ENCODE measurements around the gene PCDHGA4. TPM values are rescaled to one million over a fixed set of nuclear protein-coding genes. Genes with fewer than 3 reads are reported as not detected.

The PCDHGA4 gene
- total RNA-seq, 1 experiment from 2014 or later = 2.6 TPM

DNA sequence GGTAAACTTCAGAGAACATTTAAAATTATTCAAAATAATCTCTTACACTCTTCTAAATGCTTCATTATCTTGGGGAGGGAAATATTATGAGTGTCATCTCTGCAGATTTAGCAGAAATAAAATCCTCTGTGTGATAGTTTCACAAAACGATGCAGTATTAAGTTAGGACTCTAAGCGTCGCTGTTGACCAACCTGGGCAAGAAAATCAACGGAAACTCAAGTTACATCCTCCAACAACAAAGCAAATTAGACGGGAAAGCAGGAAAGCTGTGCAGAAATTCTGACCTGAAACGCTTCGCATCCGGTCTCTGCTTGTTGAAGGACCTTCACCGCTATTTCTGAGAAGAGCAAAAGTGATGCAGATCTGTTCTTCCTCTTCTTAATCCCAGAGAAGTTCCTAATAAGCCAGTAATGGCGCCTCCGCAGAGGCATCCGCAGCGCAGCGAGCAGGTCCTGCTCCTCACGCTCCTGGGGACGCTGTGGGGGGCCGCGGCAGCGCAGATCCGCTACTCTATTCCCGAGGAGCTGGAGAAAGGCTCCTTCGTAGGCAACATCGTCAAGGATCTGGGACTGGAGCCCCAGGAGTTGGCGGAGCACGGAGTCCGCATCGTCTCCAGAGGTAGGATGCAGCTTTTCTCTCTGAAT lies 19.0 kb downstream of the PCDHGA4 start, which contains the start of gene PCDHGA6:
Gene PCDHGA6, plus strand, starts transcription at position 219 of the 645 bp plus-strand sequence. Its CDS starts 193 bp downstream, at position 412.
- Histone ChIP-seq H3K23me2 (ENCODE audit: insufficient read length, low read depth, low read length, poor library complexity, severe bottlenecking) (no peaks in the 10 kb centered on the region), H4K20me1 (ENCODE audit: control insufficient read depth, insufficient read depth, insufficient read length) (no peaks in the 10 kb centered on the region), H2AFZ (ENCODE audit: low read length) (no peak within 1 kb of the TSS), H3K4ac (ENCODE audit: low read depth, low read length) (no peak within 1 kb of the TSS), H3K56ac (ENCODE audit: insufficient read length, low read depth, low read length) (no peak within 1 kb of the TSS), H3K9ac (ENCODE audit: extremely low read depth, insufficient read length, low read length) (no peak within 1 kb of the TSS), H3K79me2 (ENCODE audit: insufficient read depth, low read length) (no peaks in the 10 kb centered on the region), H3K23ac (ENCODE audit: insufficient read length, low read depth, low read length) (no peak within 1 kb of the TSS), H2BK120ac (ENCODE audit: low read depth, low read length, poor library complexity, severe bottlenecking) (no peak within 1 kb of the TSS), H3K4me1 (ENCODE audit: insufficient read depth, low read length) (no peaks in the 10 kb centered on the region), H3T11ph (ENCODE audit: low read length) (no peak within 1 kb of the TSS), H3K27ac (ENCODE audit: insufficient read length, low read depth, low read length) (no peak within 1 kb of the TSS), H3K14ac (ENCODE audit: insufficient read depth, low read length) (no peak within 1 kb of the TSS), H4K91ac (ENCODE audit: insufficient read length, low read depth, low read length) (no peak within 1 kb of the TSS), H3K4me2 (ENCODE audit: insufficient read depth, insufficient read length, low read length) (no peak within 1 kb of the TSS), H4K5ac (ENCODE audit: insufficient read length, low read depth, low read length) (no peak within 1 kb of the TSS), H2AK5ac (ENCODE audit: insufficient read length, low read length) (no peak within 1 kb of the TSS), H3K9me3 (ENCODE audit: control insufficient read depth, low read depth, low read length) (peaks cover 34% of the 10 kb centered on the region), H2BK20ac (ENCODE audit: low read depth, low read length, poor library complexity, severe bottlenecking) (no peak within 1 kb of the TSS), H2BK12ac (ENCODE audit: insufficient read length, low read depth, low read length) (no peak within 1 kb of the TSS), H3K79me1 (ENCODE audit: insufficient read depth, low read depth, low read length, poor library complexity, severe bottlenecking) (no peaks in the 10 kb centered on the region), H2BK15ac (ENCODE audit: low read depth, low read length) (no peak within 1 kb of the TSS), H3K27me3 (ENCODE audit: insufficient read depth, low read length) (no peaks in the 10 kb centered on the region), H4K8ac (replicated peaks; ENCODE audit: insufficient read length, low read depth, low read length) (no peak within 1 kb of the TSS), H3K18ac (ENCODE audit: insufficient read length, low read depth, low read length) (no peak within 1 kb of the TSS), H2BK5ac (ENCODE audit: insufficient read length, low read length) (no peak within 1 kb of the TSS)
- Mint-ChIP-seq H3K27ac (no peak within 1 kb of the TSS; a peak in 1 of 7 replicates), H3K4me3 (no peak within 1 kb of the TSS), H3K36me3 (ENCODE audit: insufficient read depth in 1 of 3, low read depth in 3 of 3) (peaks cover 33 to 52% (median 50%) of the 10 kb centered on the region in 3 experiments), H3K9me3 (peaks cover 57 to 69% of the 10 kb centered on the region in 2 experiments), H3K27me3 (ENCODE audit: low read depth) (peaks cover 9% of the 10 kb centered on the region), H3K4me1 (no peaks in the 10 kb centered on the region)
- TF ChIP-seq, protein P1, sequence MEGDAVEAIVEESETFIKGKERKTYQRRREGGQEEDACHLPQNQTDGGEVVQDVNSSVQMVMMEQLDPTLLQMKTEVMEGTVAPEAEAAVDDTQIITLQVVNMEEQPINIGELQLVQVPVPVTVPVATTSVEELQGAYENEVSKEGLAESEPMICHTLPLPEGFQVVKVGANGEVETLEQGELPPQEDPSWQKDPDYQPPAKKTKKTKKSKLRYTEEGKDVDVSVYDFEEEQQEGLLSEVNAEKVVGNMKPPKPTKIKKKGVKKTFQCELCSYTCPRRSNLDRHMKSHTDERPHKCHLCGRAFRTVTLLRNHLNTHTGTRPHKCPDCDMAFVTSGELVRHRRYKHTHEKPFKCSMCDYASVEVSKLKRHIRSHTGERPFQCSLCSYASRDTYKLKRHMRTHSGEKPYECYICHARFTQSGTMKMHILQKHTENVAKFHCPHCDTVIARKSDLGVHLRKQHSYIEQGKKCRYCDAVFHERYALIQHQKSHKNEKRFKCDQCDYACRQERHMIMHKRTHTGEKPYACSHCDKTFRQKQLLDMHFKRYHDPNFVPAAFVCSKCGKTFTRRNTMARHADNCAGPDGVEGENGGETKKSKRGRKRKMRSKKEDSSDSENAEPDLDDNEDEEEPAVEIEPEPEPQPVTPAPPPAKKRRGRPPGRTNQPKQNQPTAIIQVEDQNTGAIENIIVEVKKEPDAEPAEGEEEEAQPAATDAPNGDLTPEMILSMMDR (conservative IDR thresholded peaks at IDR 0.05) = peak; percentile 20; the same call in 1 of the 3 replicates
- DNase-seq = no peak
- no CpG with 5 or more reads among the region's 27 CpGs for WGBS (ENCODE audit: extremely low coverage, insufficient read length, low lambda C conversion rate)

All from H9 (cell line).